K562 (cell line): ENCODE data around the gene ZNF48. TPM values are rescaled to one million over a fixed set of nuclear protein-coding genes. Genes with fewer than 3 reads are reported as not detected.

Source experiments
- HMGXB4 ChIP-seq: sonication (generic); formaldehyde crosslinking; IDR thresholded peaks from 2 replicates; pipeline ENCODE4 v1.8.1; 2023; ENCODE audit warnings: mild to moderate bottlenecking, missing genetic modification reagents
- KDM5B ChIP-seq: fragments of 200-600 bp; sonication (generic); IDR thresholded peaks from 2 replicates; pipeline ENCODE4 v1.6.1; 2012; ENCODE audit warnings: low read depth, mild to moderate bottlenecking, moderate library complexity, low read length, control low read depth, inconsistent platforms; ENCODE audit not compliant: insufficient replicate concordance
- MAFG ChIP-seq: fragments of 450-650 bp; conservative IDR thresholded peaks from 2 replicates; pipeline ENCODE4 v1.6.1; 2016; ENCODE audit warnings: missing genetic modification characterization, missing compliant biosample characterization
- MLX ChIP-seq, 2 experiments: fragments of 450-650 bp in 1 of 2; sonication (generic) in 1 of 2; formaldehyde crosslinking; conservative IDR thresholded peaks; 2 replicates each; pipeline versions ENCODE4 v1.4.0 to v1.8.1; 2020 to 2022; ENCODE audit warnings: mild to moderate bottlenecking in 1 of 2, missing genetic modification reagents in 1 of 2
- PHB ChIP-seq: fragments of 250-450 bp; sonication (Bioruptor Pico); IDR thresholded peaks from 2 replicates; pipeline ENCODE4 v1.5.0; 2021
- RUNX1 ChIP-seq: sonication (generic); IDR thresholded peaks from 2 replicates; pipeline ENCODE4 v1.6.1; 2016; ENCODE audit warnings: antibody characterized with exemption, low read depth
- SIX5 ChIP-seq, 2 experiments: IDR thresholded peaks; 2 replicates each; pipeline ENCODE4 v1.6.1; 2011; ENCODE audit warnings: low read length in 2 of 2, borderline replicate concordance in 1 of 2, low read depth in 1 of 2, mild to moderate bottlenecking in 1 of 2, moderate library complexity in 1 of 2; ENCODE audit not compliant: insufficient read depth in 1 of 2
- TFE3 ChIP-seq: fragments of 450-650 bp; formaldehyde crosslinking; IDR thresholded peaks from 2 replicates; pipeline ENCODE4 v1.4.0; 2020; ENCODE audit warnings: mild to moderate bottlenecking, mixed read lengths
- ZHX1 ChIP-seq: fragments of 150-350 bp; conservative IDR thresholded peaks from 2 replicates; pipeline ENCODE4 v1.6.1; 2014; ENCODE audit warnings: low read length
- ZKSCAN1 ChIP-seq: fragments of 150-350 bp; IDR thresholded peaks from 2 replicates; pipeline ENCODE4 v1.6.1; 2016; ENCODE audit warnings: low read depth, low read length
- ZNF143 ChIP-seq: sonication (generic); formaldehyde crosslinking; IDR thresholded peaks from 2 replicates; pipeline ENCODE4 v1.9.0; 2022; ENCODE audit warnings: mild to moderate bottlenecking, missing genetic modification reagents
- polyA plus RNA-seq, 8 experiments: library from polyadenylated mRNA; depleted of rRNA in 4 of 8; stranded (reverse) in 5 of 8; unstranded in 3 of 8; fragments of >200 nt; fragmentation: Nextera tagmentation in 2 of 8; fragmentation: Illumina TruSeq in 1 of 8; extraction: Ambion mirVana in 2 of 8; extraction: Trizol in 1 of 8; gene quantifications; 2 replicates each; pipeline versions ENCODE4 v1.2.1 to v1.2.3, GENCODE V29; 2011 to 2014; ENCODE audit warnings: inconsistent platforms in 1 of 8, missing spikeins in 1 of 8
- total RNA-seq, 7 experiments: library from RNA; depleted of rRNA in 6 of 7; stranded (reverse); fragments of >200 nt in 6 of 7; fragmentation: Illumina TruSeq in 2 of 7; extraction: Trizol in 2 of 7; gene quantifications; 2 replicates each; pipeline versions ENCODE4 v1.2.1 to v1.2.3, GENCODE V29; 2011 to 2021; ENCODE audit warnings: low replicate concordance in 1 of 7
- TF ChIP-seq, protein P1 (sequence below): fragments of 250-450 bp; sonication (Bioruptor Pico); IDR thresholded peaks from 2 replicates; pipeline ENCODE4 v1.4.0; 2020; ENCODE audit warnings: mild to moderate bottlenecking, moderate library complexity
- TF ChIP-seq, protein P2 (sequence below): fragments of 450-650 bp; IDR thresholded peaks from 2 replicates; pipeline ENCODE4 v1.6.1; 2016; ENCODE audit warnings: borderline replicate concordance

ZNF48 gene
- total and polyA plus RNA-seq, 9 of the 15 experiments (the other 6 are each of a cell fraction or from before 2014, with no cell fraction given): 0.38 to 11.6 (median 4.7) TPM

DNA sequence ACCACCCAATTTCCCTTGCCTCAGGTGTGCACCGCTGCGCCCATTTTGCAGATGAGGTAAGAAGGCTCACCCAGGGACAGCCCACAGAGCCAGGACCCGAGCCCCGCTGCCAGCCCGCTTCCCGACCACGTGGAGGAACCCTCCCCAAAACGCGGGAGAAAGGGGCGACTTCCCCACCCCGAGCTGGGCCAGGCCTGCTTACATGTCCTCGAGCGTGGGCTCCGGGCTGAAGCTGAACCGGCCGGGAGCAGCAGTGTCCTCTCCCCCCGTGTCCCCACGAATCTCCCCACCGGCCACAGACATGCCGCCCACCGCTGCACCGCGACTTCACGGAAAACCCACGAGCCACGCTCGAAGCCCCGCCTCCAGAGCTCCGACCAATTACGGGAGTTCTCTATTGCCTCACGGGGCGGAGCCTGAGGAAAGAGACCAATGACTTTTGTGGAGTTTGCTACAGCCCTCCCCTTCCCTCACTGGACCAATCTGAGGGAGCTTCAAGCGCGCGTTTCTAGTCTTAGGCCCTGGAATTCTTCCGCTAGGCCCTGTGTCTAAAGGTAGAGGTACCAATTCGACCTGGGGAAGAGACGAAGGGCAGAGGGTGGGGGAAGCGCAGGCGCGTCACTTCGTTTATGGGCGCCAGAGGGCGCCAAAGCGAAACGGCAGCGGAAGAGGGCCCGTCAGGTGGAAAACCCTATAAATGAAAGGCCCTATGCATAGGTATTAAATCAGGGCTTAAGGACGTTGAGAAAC, 34.6 kb downstream of the ZNF48 start, which contains the start of gene DCTPP1 (continued):
- TF ChIP-seq, protein P1, sequence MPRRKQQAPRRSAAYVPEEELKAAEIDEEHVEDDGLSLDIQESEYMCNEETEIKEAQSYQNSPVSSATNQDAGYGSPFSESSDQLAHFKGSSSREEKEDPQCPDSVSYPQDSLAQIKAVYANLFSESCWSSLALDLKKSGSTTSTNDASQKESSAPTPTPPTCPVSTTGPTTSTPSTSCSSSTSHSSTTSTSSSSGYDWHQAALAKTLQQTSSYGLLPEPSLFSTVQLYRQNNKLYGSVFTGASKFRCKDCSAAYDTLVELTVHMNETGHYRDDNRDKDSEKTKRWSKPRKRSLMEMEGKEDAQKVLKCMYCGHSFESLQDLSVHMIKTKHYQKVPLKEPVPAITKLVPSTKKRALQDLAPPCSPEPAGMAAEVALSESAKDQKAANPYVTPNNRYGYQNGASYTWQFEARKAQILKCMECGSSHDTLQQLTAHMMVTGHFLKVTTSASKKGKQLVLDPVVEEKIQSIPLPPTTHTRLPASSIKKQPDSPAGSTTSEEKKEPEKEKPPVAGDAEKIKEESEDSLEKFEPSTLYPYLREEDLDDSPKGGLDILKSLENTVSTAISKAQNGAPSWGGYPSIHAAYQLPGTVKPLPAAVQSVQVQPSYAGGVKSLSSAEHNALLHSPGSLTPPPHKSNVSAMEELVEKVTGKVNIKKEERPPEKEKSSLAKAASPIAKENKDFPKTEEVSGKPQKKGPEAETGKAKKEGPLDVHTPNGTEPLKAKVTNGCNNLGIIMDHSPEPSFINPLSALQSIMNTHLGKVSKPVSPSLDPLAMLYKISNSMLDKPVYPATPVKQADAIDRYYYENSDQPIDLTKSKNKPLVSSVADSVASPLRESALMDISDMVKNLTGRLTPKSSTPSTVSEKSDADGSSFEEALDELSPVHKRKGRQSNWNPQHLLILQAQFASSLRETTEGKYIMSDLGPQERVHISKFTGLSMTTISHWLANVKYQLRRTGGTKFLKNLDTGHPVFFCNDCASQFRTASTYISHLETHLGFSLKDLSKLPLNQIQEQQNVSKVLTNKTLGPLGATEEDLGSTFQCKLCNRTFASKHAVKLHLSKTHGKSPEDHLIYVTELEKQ (CRISPR knock-in tag): no peak
- TF ChIP-seq ZHX1: no peak
- TF ChIP-seq SIX5 (IDR thresholded peaks at IDR 0.05; ENCODE audit: borderline replicate concordance in 1 of 2, insufficient read depth in 1 of 2, low read depth in 1 of 2, low read length in 2 of 2): no peak
- 0 out of 4 replicates have a peak, but pooled peaks of 1 of the 2 experiments have one; percentile 10 for TF ChIP-seq MLX (CRISPR knock-in tag; conservative IDR thresholded peaks at IDR 0.05)
- no peak; the same call in 1 of the 2 replicates for TF ChIP-seq RUNX1
- no peak for TF ChIP-seq MAFG (tag)
- no peak for TF ChIP-seq TFE3 (CRISPR knock-in tag)
- TF ChIP-seq KDM5B: no peak
- TF ChIP-seq ZNF143 (CRISPR knock-in tag): no peak
- TF ChIP-seq PHB (CRISPR knock-in tag): no peak
- TF ChIP-seq, protein P2, sequence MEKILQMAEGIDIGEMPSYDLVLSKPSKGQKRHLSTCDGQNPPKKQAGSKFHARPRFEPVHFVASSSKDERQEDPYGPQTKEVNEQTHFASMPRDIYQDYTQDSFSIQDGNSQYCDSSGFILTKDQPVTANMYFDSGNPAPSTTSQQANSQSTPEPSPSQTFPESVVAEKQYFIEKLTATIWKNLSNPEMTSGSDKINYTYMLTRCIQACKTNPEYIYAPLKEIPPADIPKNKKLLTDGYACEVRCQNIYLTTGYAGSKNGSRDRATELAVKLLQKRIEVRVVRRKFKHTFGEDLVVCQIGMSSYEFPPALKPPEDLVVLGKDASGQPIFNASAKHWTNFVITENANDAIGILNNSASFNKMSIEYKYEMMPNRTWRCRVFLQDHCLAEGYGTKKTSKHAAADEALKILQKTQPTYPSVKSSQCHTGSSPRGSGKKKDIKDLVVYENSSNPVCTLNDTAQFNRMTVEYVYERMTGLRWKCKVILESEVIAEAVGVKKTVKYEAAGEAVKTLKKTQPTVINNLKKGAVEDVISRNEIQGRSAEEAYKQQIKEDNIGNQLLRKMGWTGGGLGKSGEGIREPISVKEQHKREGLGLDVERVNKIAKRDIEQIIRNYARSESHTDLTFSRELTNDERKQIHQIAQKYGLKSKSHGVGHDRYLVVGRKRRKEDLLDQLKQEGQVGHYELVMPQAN: peak; percentile 96
- TF ChIP-seq HMGXB4 (CRISPR knock-in tag): peak; percentile 50; the same call in 1 of the 2 replicates
- peak; percentile 59; the same call in 1 of the 2 replicates for TF ChIP-seq ZKSCAN1
